KBM-7 (cell line): ENCODE results near the gene LAPTM5.
"Not testable (repeated sequence)": the region's sequence is repeated elsewhere in the genome, so short reads cannot be mapped to it uniquely, and the experiment has no call there.

Experiments
- DNase-seq: peaks from one replicate; pipeline ENCODE4 v3.0.0-alpha.2; 2015
- in situ Hi-C: fragments of 300-500 bp; cut with MboI; formaldehyde crosslinking; loops from 2 replicates; pipeline ENCODE4 v1.14.3; 2020; ENCODE audit warnings: low sequenced_read_pairs, low pct_unique_long_range_greater_than_20kb, mixed read lengths

Gene LAPTM5

GRCh38 chr1:30696831-30697230 is 60.7 kb downstream of the LAPTM5 start:
- DNase-seq: no peak
- in situ Hi-C loops: no loop called here

- in situ Hi-C loops: no loop called here
Measured at GRCh38 chr1:30695439-30695841, 62.1 kb downstream of the LAPTM5 start.

GRCh38 chr1:30694280-30695175 is 63.0 kb downstream of the LAPTM5 start:
- no peak for DNase-seq
- in situ Hi-C loops: no loop called here

More at GRCh38 chr1:30695439-30695841, 62.1 kb downstream of the LAPTM5 start:
- no peak for DNase-seq

GRCh38 chr1:30693822-30694221 is 63.8 kb downstream of the LAPTM5 start:
- no peak for DNase-seq
- in situ Hi-C loops: no loop called here

GRCh38 chr1:30693366-30693765 is 64.2 kb downstream of the LAPTM5 start:
- in situ Hi-C loops: no loop called here
- DNase-seq: no peak

GRCh38 chr1:30692948-30693301 is 64.6 kb downstream of the LAPTM5 start:
- in situ Hi-C loops: no loop called here
- no peak for DNase-seq

GRCh38 chr1:30692201-30692947 is 65.2 kb downstream of the LAPTM5 start:
- DNase-seq: no peak
- in situ Hi-C loops: no loop called here

- in situ Hi-C loops: no loop called here
- DNase-seq: no peak
Measured at GRCh38 chr1:30691480-30691879, 66.1 kb downstream of the LAPTM5 start.

GRCh38 chr1:30689901-30690645 is 67.5 kb downstream of the LAPTM5 start:
- in situ Hi-C loops: no loop called here
- no peak for DNase-seq

- DNase-seq: no peak
- in situ Hi-C loops: no loop called here
Measured at GRCh38 chr1:30688920-30689794, 68.4 kb downstream of the LAPTM5 start.

- DNase-seq, in situ Hi-C loops: not testable (repeated sequence)
Measured at GRCh38 chr1:30688516-30688915, 69.1 kb downstream of the LAPTM5 start.

- in situ Hi-C loops: no loop called here
- DNase-seq: no peak
Measured at GRCh38 chr1:30687886-30688285, 69.7 kb downstream of the LAPTM5 start.

GRCh38 chr1:30686236-30686935 is 71.2 kb downstream of the LAPTM5 start:
- DNase-seq: no peak
- in situ Hi-C loops: no loop called here

- no peak for DNase-seq
- in situ Hi-C loops: no loop called here
Measured at GRCh38 chr1:30685796-30686165, 71.8 kb downstream of the LAPTM5 start.

GRCh38 chr1:30684881-30685795 is 72.4 kb downstream of the LAPTM5 start:
- in situ Hi-C loops: no loop called here
- DNase-seq: no peak

- in situ Hi-C loops: no loop called here
Measured at GRCh38 chr1:30684259-30684658, 73.3 kb downstream of the LAPTM5 start.

GRCh38 chr1:30683699-30684098 is 73.9 kb downstream of the LAPTM5 start:
- in situ Hi-C loops: no loop called here
- DNase-seq: no peak

More at GRCh38 chr1:30684259-30684658, 73.3 kb downstream of the LAPTM5 start:
- DNase-seq: no peak
